Endodermal cell (in vitro differentiated cells): ENCODE data around the gene GTF2F2. TPM values are rescaled to one million over a fixed set of nuclear protein-coding genes. Genes with fewer than 3 reads are reported as not detected.

ENCODE experiments used
- DNase-seq: peaks from one replicate; pipeline ENCODE4 v3.0.0-alpha.2; 2017
- H3K27ac ChIP-seq: 2 replicates; pipeline ENCODE4 v1.5.1; 2013; ENCODE audit warnings: mild to moderate bottlenecking, low read depth, low read length, moderate library complexity
- H3K27me3 ChIP-seq: 2 replicates; pipeline ENCODE4 v1.6.1; 2013; ENCODE audit warnings: mild to moderate bottlenecking, low read length, moderate library complexity; ENCODE audit not compliant: insufficient read depth, control insufficient read depth, poor library complexity, severe bottlenecking
- H3K36me3 ChIP-seq: 2 replicates; pipeline ENCODE4 v1.7.0; 2013; ENCODE audit warnings: mild to moderate bottlenecking, low read length, moderate library complexity; ENCODE audit not compliant: control insufficient read depth, insufficient read depth
- H3K4me1 ChIP-seq: one replicate; pipeline ENCODE4 v1.7.0; 2013; ENCODE audit warnings: low read length; ENCODE audit not compliant: control insufficient read depth, insufficient read depth
- H3K4me3 ChIP-seq: 2 replicates; pipeline ENCODE4 v1.5.1; 2013; ENCODE audit warnings: mild to moderate bottlenecking, low read length, moderate library complexity
- H3K9ac ChIP-seq: 2 replicates; pipeline ENCODE4 v1.6.1; 2013; ENCODE audit warnings: mild to moderate bottlenecking, low read length, moderate library complexity; ENCODE audit not compliant: poor library complexity, severe bottlenecking; ENCODE audit errors: extremely low read depth
- H3K9me3 ChIP-seq: 2 replicates; pipeline ENCODE4 v1.6.1; 2013; ENCODE audit warnings: mild to moderate bottlenecking, low read length, moderate library complexity; ENCODE audit not compliant: control insufficient read depth
- H3K27ac Mint-ChIP-seq: 2 replicates; pipeline ENCODE4 v1.8.0; 2020; ENCODE audit warnings: mixed read lengths
- H3K27me3 Mint-ChIP-seq: 2 replicates; pipeline ENCODE4 v1.8.0; 2021; ENCODE audit warnings: mild to moderate bottlenecking, mixed read lengths; ENCODE audit not compliant: insufficient read depth
- H3K36me3 Mint-ChIP-seq: 2 replicates; pipeline ENCODE4 v1.8.0; 2020; ENCODE audit warnings: low read depth, mixed read lengths
- H3K4me1 Mint-ChIP-seq: 2 replicates; pipeline ENCODE4 v1.8.0; 2020; ENCODE audit warnings: mixed read lengths
- H3K4me3 Mint-ChIP-seq: 2 replicates; pipeline ENCODE4 v1.8.0; 2020; ENCODE audit warnings: mild to moderate bottlenecking, moderate library complexity, mixed read lengths
- H3K9me3 Mint-ChIP-seq: 2 replicates; pipeline ENCODE4 v1.8.0; 2020; ENCODE audit warnings: mild to moderate bottlenecking, mixed read lengths
- WGBS, 2 experiments: methylation state at CpG; one replicate each; pipeline versions ENCODE4 v1.1.5 to v1.1.7; 2013; ENCODE audit warnings: missing lambda C conversion rate in 2 of 2, mixed read lengths in 1 of 2; ENCODE audit not compliant: insufficient coverage in 1 of 2, insufficient read length in 1 of 2; 5-methylcytosine and 5-hydroxymethylcytosine counted together
- total RNA-seq, 2 donors: library from RNA; stranded (reverse); fragmentation: NEBNext Ultra II Directional in 1 of 2; extraction: Animal tissue kit (Norgen Biotek cat#: 25700) in 1 of 2; gene quantifications; 2 replicates in 1 of 2; 3 replicates in 1 of 2; pipeline ENCODE4 v1.2.1, GENCODE V29; 2021
- TF ChIP-seq, protein P1 (sequence below): fragments of 200-600 bp; sonication (generic); conservative IDR thresholded peaks from 2 replicates; pipeline ENCODE4 v1.5.0; 2021; ENCODE audit warnings: antibody characterized with exemption, mild to moderate bottlenecking

The GTF2F2 gene
- total RNA-seq, 2 donors from 2014 or later = 27.0 to 27.4 TPM

DNA sequence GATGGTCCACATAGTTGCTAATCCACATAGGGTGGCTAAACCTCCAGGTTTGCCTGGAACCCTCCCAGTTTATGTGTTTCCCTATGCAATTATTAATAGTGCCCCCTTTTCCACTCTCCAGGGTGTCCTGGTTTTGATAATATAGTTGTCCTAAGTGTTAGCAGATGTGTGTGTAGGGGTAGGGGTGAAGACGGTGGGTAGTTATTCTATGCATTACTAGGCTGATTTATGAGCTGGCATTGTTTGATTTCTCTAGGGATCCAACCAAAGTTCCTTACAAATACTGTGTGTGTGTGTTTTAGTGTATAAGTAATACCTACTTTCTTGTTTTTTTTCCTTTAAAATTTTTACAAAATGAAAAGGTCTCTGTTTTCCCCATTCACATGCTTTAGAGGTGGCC is 21.1 kb downstream of the GTF2F2 start:
- TF ChIP-seq, protein P1, sequence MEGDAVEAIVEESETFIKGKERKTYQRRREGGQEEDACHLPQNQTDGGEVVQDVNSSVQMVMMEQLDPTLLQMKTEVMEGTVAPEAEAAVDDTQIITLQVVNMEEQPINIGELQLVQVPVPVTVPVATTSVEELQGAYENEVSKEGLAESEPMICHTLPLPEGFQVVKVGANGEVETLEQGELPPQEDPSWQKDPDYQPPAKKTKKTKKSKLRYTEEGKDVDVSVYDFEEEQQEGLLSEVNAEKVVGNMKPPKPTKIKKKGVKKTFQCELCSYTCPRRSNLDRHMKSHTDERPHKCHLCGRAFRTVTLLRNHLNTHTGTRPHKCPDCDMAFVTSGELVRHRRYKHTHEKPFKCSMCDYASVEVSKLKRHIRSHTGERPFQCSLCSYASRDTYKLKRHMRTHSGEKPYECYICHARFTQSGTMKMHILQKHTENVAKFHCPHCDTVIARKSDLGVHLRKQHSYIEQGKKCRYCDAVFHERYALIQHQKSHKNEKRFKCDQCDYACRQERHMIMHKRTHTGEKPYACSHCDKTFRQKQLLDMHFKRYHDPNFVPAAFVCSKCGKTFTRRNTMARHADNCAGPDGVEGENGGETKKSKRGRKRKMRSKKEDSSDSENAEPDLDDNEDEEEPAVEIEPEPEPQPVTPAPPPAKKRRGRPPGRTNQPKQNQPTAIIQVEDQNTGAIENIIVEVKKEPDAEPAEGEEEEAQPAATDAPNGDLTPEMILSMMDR = no peak
- Mint-ChIP-seq H3K9me3 (no peaks in the 10 kb centered on the region), H3K4me1 (peaks cover 8% of the 10 kb centered on the region), H3K36me3 (peaks cover 19% of the 10 kb centered on the region), H3K27me3 (no peaks in the 10 kb centered on the region), H3K27ac (no peak overlapping the region), H3K4me3 (no peak overlapping the region)
- Histone ChIP-seq H3K27me3 (no peaks in the 10 kb centered on the region), H3K4me3 (no peak overlapping the region), H3K9ac (no peak overlapping the region), H3K36me3 (peaks cover 24% of the 10 kb centered on the region), H3K4me1 (no peaks in the 10 kb centered on the region), H3K9me3 (no peaks in the 10 kb centered on the region), H3K27ac (no peak overlapping the region)
- no peak for DNase-seq
- 83 to 92% methylated on average over 1 of the region's 1 CpG for WGBS, 2 experiments

DNA sequence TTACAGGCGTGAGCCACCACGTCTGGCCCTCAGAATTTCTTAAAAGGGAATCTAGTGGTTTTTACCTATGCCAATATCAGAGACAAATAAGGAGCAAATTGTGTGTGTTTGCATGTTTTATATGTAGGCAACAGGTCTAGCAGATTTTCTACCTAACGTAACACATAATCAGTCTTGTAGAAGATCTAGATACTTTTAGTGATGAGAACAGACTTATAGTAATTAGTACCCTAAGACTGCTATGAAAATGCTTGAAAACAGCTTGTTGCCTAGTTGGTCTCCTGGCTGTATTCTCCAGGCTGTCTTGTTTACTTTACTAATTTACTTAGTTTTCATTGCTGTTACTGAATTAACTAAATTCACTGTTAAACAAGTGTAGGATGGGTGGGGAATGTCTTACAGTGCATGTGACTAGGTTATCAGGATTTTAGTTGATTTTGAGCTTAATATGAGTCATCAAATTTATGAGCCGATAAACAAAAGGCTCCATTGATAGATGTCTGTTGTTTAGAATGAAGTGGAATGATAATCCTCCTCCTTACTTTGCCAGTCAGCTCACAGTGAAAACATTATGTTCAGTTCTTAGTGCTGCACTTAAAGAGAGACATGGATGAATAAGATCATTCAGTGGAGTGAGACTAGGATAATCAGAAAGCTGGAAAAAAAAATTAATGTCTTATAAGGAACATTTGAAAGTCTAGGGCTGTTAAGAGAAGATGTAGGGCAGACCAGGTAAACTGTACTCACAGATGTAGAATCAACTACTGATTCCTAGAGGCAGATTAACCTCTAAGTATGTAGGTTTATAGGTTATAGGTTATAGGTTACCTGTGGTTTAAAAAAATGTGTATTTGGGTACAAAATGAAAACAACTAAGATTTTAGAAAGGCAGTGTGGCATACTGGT is 22.4 kb downstream of the GTF2F2 start:
- 94 to 100% methylated on average over 1 to 4 of the region's 4 CpGs for whole genome bisulfite sequencing, 2 experiments
- Mint-ChIP-seq H3K9me3 (no peaks in the 10 kb centered on the region), H3K27me3 (no peaks in the 10 kb centered on the region), H3K4me3 (no peak overlapping the region), H3K36me3 (peaks cover 19% of the 10 kb centered on the region), H3K27ac (peak overlapping the region; percentile 4), H3K4me1 (peaks cover 16% of the 10 kb centered on the region)
- TF ChIP-seq, protein P1 = no peak
- H3K4me3 ChIP-seq = no peak overlapping the region
- no peaks in the 10 kb centered on the region for H3K27me3 ChIP-seq
- no peak overlapping the region for H3K9ac ChIP-seq
- no peak for DNase-seq
- H3K36me3 ChIP-seq = peaks cover 24% of the 10 kb centered on the region
- no peak overlapping the region for H3K27ac ChIP-seq
- H3K9me3 ChIP-seq = no peaks in the 10 kb centered on the region
- no peaks in the 10 kb centered on the region for H3K4me1 ChIP-seq

DNA sequence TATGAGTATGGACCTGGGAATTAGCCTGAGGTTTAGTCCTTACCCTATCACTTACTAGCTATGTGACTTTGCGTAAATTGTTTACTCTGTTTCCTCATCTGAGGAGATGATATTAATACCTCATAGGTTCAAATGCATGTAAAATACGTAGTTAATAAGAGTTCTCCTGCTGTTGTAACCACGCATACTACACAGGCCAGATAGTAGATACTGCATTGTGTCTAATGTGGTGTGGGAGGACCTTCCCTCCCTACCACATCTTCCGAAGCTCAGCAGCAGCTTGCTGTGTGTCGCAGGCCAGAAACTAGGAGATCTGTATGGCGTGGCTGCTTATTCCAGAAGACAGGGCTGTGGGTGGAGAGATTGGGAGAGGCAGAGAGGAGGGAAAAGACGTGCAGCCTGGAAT is 23.0 kb downstream of the GTF2F2 start:
- Histone ChIP-seq H3K36me3 (peaks cover 24% of the 10 kb centered on the region), H3K27ac (no peak overlapping the region), H3K27me3 (no peaks in the 10 kb centered on the region), H3K9ac (no peak overlapping the region), H3K4me3 (no peak overlapping the region), H3K9me3 (no peaks in the 10 kb centered on the region), H3K4me1 (no peaks in the 10 kb centered on the region)
- TF ChIP-seq, protein P1 = no peak
- Mint-ChIP-seq H3K4me3 (no peak overlapping the region), H3K9me3 (no peaks in the 10 kb centered on the region), H3K36me3 (peaks cover 12% of the 10 kb centered on the region), H3K27me3 (no peaks in the 10 kb centered on the region), H3K4me1 (peaks cover 16% of the 10 kb centered on the region), H3K27ac (peak overlapping the region; percentile 38)
- DNase-seq = no peak
- WGBS, 2 experiments = 93 to 98% methylated on average over 5 to 7 of the region's 7 CpGs
